Measurements from ENCODE around the gene GKN1.

GRCh38 chr2:69018678-69019095 lies 44.3 kb downstream of the GKN1 start:
- TF ChIP-seq EZH2 (IDR thresholded peaks at IDR 0.05; ENCODE audit: insufficient read depth, poor library complexity, severe bottlenecking) = no peak
- no peak for TF ChIP-seq EZH2phosphoT487 (IDR thresholded peaks at IDR 0.05; ENCODE audit: insufficient read depth, low read depth)
